ENCODE measurements around the gene SPATA1. TPM values are rescaled to one million over a fixed set of nuclear protein-coding genes. Genes with fewer than 3 reads are reported as not detected.

Gene SPATA1
- total and polyA plus RNA-seq, 8 donors: 0.16 to 1.4 (median 0.94) TPM

GRCh38 chr1:84478876-84479868 lies 27.0 kb upstream of the SPATA1 start, which contains the start of gene RPF1:
Gene RPF1 (plus strand): TSS chr1:84479266. CDS start chr1:84479282, 16 bp downstream.
- 3 to 4% methylated on average over 47 to 51 of the region's 51 CpGs for WGBS, 2 donors
- Histone ChIP-seq H3K4me1 (peaks cover 0 to 23% (median 22%) of the 10 kb centered on the region in 3 donors), H3K27ac (peak within 1 kb of the TSS; percentile 72 to 84 (median 80)), H3K27me3 (peaks cover 0 to 18% (median 0%) of the 10 kb centered on the region in 4 donors), H3K36me3 (peaks cover 0 to 9% (median 0%) of the 10 kb centered on the region in 3 donors), H3K4me3 (peak within 1 kb of the TSS; percentile 53 to 78 (median 64)), H3K9me3 (no peaks in the 10 kb centered on the region)
- ATAC-seq: peak; percentile 95 to 98 (median 96)
- intact Hi-C loops (cut with DNase I): no loop called here
- DNase-seq: peak; percentile 38 to 76 (median 69)
- TF ChIP-seq, protein P1, sequence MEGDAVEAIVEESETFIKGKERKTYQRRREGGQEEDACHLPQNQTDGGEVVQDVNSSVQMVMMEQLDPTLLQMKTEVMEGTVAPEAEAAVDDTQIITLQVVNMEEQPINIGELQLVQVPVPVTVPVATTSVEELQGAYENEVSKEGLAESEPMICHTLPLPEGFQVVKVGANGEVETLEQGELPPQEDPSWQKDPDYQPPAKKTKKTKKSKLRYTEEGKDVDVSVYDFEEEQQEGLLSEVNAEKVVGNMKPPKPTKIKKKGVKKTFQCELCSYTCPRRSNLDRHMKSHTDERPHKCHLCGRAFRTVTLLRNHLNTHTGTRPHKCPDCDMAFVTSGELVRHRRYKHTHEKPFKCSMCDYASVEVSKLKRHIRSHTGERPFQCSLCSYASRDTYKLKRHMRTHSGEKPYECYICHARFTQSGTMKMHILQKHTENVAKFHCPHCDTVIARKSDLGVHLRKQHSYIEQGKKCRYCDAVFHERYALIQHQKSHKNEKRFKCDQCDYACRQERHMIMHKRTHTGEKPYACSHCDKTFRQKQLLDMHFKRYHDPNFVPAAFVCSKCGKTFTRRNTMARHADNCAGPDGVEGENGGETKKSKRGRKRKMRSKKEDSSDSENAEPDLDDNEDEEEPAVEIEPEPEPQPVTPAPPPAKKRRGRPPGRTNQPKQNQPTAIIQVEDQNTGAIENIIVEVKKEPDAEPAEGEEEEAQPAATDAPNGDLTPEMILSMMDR (IDR thresholded peaks at IDR 0.05): no peak
- no peak for FAIRE-seq

- Histone ChIP-seq H3K27ac (peak overlapping the region in 1 of 4 donors; percentile 84), H3K4me1 (peaks cover 0 to 23% (median 22%) of the 10 kb centered on the region in 3 donors), H3K4me3 (peak overlapping the region; percentile 53 to 78 (median 64)), H3K27me3 (peaks cover 0 to 18% (median 0%) of the 10 kb centered on the region in 4 donors), H3K36me3 (peaks cover 0 to 16% (median 0%) of the 10 kb centered on the region in 3 donors), H3K9me3 (no peaks in the 10 kb centered on the region)
- 1% methylated on average over 9 of the region's 9 CpGs for WGBS, 2 donors
- no peak for FAIRE-seq
- no peak for DNase-seq
- TF ChIP-seq, protein P1 (IDR thresholded peaks at IDR 0.05): no peak
- peak; percentile 2 to 32 (median 8) for ATAC-seq
- intact Hi-C loops (cut with DNase I): no loop called here
These were observed 26.2 kb upstream of the SPATA1 start for GRCh38 chr1:84479998-84480397.

GRCh38 chr1:84480650-84481049 lies 25.5 kb upstream of the SPATA1 start:
- TF ChIP-seq, protein P1 (IDR thresholded peaks at IDR 0.05): no peak
- H3K27ac ChIP-seq: no peak overlapping the region
- 66 to 68% methylated on average over 4 of the region's 4 CpGs for WGBS, 2 donors
- no peak for FAIRE-seq
- H3K4me3 ChIP-seq: peak overlapping the region in 2 of 4 donors; percentile 61 to 78
- no peak for ATAC-seq
- DNase-seq: no peak
- peaks cover 0 to 16% (median 0%) of the 10 kb centered on the region in 3 donors for H3K36me3 ChIP-seq
- H3K27me3 ChIP-seq: peaks cover 0 to 18% (median 0%) of the 10 kb centered on the region in 4 donors
- peaks cover 0 to 23% (median 22%) of the 10 kb centered on the region in 3 donors for H3K4me1 ChIP-seq
- intact Hi-C loops (cut with DNase I): no loop called here
- no peaks in the 10 kb centered on the region for H3K9me3 ChIP-seq

DNA sequence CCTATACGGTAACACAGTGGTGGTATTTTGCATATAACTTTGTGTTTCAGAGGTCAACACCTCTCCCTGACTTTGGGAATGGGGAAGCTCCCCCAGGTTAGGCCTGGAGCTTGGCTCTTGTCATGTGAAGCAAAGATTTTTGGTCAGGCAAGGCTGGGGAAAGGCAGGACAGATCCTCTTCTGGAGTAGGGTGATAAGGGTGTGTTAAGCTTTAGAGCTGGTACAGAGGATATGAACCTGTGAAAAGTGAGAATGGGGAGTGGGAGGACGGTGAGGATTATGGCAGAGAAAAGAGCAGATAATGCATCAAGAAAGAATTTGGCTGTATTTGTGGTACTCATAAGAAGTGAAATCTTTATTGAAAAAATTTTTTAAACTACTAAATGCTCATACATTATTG lies 24.9 kb upstream of the SPATA1 start:
- Histone ChIP-seq H3K9me3 (no peaks in the 10 kb centered on the region), H3K4me1 (peaks cover 0 to 23% (median 22%) of the 10 kb centered on the region in 3 donors), H3K27ac (no peak overlapping the region), H3K4me3 (no peak overlapping the region), H3K27me3 (peaks cover 0 to 13% (median 0%) of the 10 kb centered on the region in 4 donors), H3K36me3 (peaks cover 0 to 16% (median 0%) of the 10 kb centered on the region in 3 donors)
- FAIRE-seq: no peak
- intact Hi-C loops (cut with DNase I): no loop called here
- no peak for DNase-seq
- 96% methylated on average over 2 of the region's 2 CpGs for WGBS, 2 donors
- no peak for ATAC-seq
- TF ChIP-seq, protein P1 (IDR thresholded peaks at IDR 0.05): no peak
